ENCODE results near the gene EPOP. TPM values are rescaled to one million over a fixed set of nuclear protein-coding genes. Genes with fewer than 3 reads are reported as not detected.

EPOP gene
- total RNA-seq, 4 donors from 2014 or later = 1.3 to 5.7 (median 4.6) TPM

GRCh38 chr17:38697061-38697820, 22.5 kb upstream of the EPOP start:
- DNase-seq (ENCODE audit: low spot score in 2 of 2) = no peak
- Histone ChIP-seq H3K27me3 (no peaks in the 10 kb centered on the region), H3K36me3 (no peaks in the 10 kb centered on the region), H3K27ac (no peak overlapping the region), H3K4me1 (peaks cover 0 to 44% (median 19%) of the 10 kb centered on the region in 4 donors), H3K9me3 (no peaks in the 10 kb centered on the region), H3K4me3 (no peak overlapping the region)
- TF ChIP-seq POLR2A (IDR thresholded peaks at IDR 0.05) = no peak
- TF ChIP-seq EP300 (IDR thresholded peaks at IDR 0.05) = no peak
- no peak for TF ChIP-seq CTCF (IDR thresholded peaks at IDR 0.05)
- 76 to 84% methylated on average over 4 of the region's 4 CpGs for WGBS, 2 donors

- peaks cover 0 to 16% (median 10%) of the 10 kb centered on the region in 4 donors for H3K4me1 ChIP-seq
- peak overlapping the region; percentile 20 to 84 (median 72) for H3K27ac ChIP-seq
- no peaks in the 10 kb centered on the region for H3K27me3 ChIP-seq
- peak; percentile 82 to 89 for DNase-seq (ENCODE audit: low spot score in 2 of 2)
- no peaks in the 10 kb centered on the region for H3K9me3 ChIP-seq
- no peaks in the 10 kb centered on the region for H3K36me3 ChIP-seq
- TF ChIP-seq EP300 (IDR thresholded peaks at IDR 0.05) (peak in 1 of 2 donors; percentile 71), POLR2A (IDR thresholded peaks at IDR 0.05) (no peak), CTCF (IDR thresholded peaks at IDR 0.05) (peak in 1 of 5 experiments; percentile 22)
- WGBS, 2 donors = 30 to 41% methylated on average over 12 of the region's 12 CpGs
- no peak overlapping the region for H3K4me3 ChIP-seq
These were observed 19.1 kb upstream of the EPOP start for GRCh38 chr17:38693700-38694329.

GRCh38 chr17:38691154-38691553, 16.4 kb upstream of the EPOP start:
- no peaks in the 10 kb centered on the region for H3K27me3 ChIP-seq
- no peak for TF ChIP-seq EP300 (IDR thresholded peaks at IDR 0.05)
- no peak overlapping the region for H3K4me3 ChIP-seq
- 81 to 84% methylated on average over 4 of the region's 4 CpGs for WGBS, 2 donors
- no peak overlapping the region for H3K27ac ChIP-seq
- H3K36me3 ChIP-seq = no peaks in the 10 kb centered on the region
- no peaks in the 10 kb centered on the region for H3K9me3 ChIP-seq
- DNase-seq (ENCODE audit: low spot score in 2 of 2) = no peak
- peaks cover 0 to 16% (median 10%) of the 10 kb centered on the region in 4 donors for H3K4me1 ChIP-seq

GRCh38 chr17:38690386-38690785, 15.6 kb upstream of the EPOP start:
- 75 to 80% methylated on average over 4 of the region's 4 CpGs for WGBS, 2 donors
- no peaks in the 10 kb centered on the region for H3K9me3 ChIP-seq
- no peaks in the 10 kb centered on the region for H3K27me3 ChIP-seq
- peaks cover 0 to 16% (median 10%) of the 10 kb centered on the region in 4 donors for H3K4me1 ChIP-seq
- no peak overlapping the region for H3K27ac ChIP-seq
- TF ChIP-seq CTCF (IDR thresholded peaks at IDR 0.05) (no peak), EP300 (IDR thresholded peaks at IDR 0.05) (no peak), POLR2A (IDR thresholded peaks at IDR 0.05) (no peak)
- H3K36me3 ChIP-seq = no peaks in the 10 kb centered on the region
- no peak for DNase-seq (ENCODE audit: low spot score in 2 of 2)
- no peak overlapping the region for H3K4me3 ChIP-seq

GRCh38 chr17:38687286-38687685, 12.5 kb upstream of the EPOP start:
- 87% methylated on average over 5 of the region's 5 CpGs for WGBS, 2 donors

More at GRCh38 chr17:38687286-38687685, 12.5 kb upstream of the EPOP start:
- H3K27ac ChIP-seq = no peak overlapping the region
- H3K4me3 ChIP-seq = no peak overlapping the region
- H3K4me1 ChIP-seq = no peaks in the 10 kb centered on the region
- no peak for TF ChIP-seq EP300 (IDR thresholded peaks at IDR 0.05)
- no peak for TF ChIP-seq CTCF (IDR thresholded peaks at IDR 0.05)
- no peak for TF ChIP-seq POLR2A (IDR thresholded peaks at IDR 0.05)
- H3K27me3 ChIP-seq = no peaks in the 10 kb centered on the region
- no peaks in the 10 kb centered on the region for H3K9me3 ChIP-seq
- H3K36me3 ChIP-seq = no peaks in the 10 kb centered on the region
- no peak for DNase-seq (ENCODE audit: low spot score in 2 of 2)
